Renal cortical epithelial cell (primary cell): Measurements from ENCODE around the gene XYLT1. TPM values are rescaled to one million over a fixed set of nuclear protein-coding genes. Genes with fewer than 3 reads are reported as not detected.

ENCODE experiments used
- DNase-seq: peaks from one replicate; pipeline ENCODE4 v3.0.0-alpha.2; 2011; ENCODE audit warnings: low read depth
- total RNA-seq: library from RNA; depleted of rRNA; stranded (reverse); fragments of >200 nt; gene quantifications from 2 replicates; pipeline ENCODE4 v1.2.3, GENCODE V29; 2014

The XYLT1 gene
- total RNA-seq, 1 donor from 2014 or later: 0.15 TPM

GRCh38 chr16:17358846-17359245 lies 111.9 kb downstream of the XYLT1 start:
- DNase-seq: no peak

GRCh38 chr16:17358355-17358754 lies 112.4 kb downstream of the XYLT1 start:
- no peak for DNase-seq

DNA sequence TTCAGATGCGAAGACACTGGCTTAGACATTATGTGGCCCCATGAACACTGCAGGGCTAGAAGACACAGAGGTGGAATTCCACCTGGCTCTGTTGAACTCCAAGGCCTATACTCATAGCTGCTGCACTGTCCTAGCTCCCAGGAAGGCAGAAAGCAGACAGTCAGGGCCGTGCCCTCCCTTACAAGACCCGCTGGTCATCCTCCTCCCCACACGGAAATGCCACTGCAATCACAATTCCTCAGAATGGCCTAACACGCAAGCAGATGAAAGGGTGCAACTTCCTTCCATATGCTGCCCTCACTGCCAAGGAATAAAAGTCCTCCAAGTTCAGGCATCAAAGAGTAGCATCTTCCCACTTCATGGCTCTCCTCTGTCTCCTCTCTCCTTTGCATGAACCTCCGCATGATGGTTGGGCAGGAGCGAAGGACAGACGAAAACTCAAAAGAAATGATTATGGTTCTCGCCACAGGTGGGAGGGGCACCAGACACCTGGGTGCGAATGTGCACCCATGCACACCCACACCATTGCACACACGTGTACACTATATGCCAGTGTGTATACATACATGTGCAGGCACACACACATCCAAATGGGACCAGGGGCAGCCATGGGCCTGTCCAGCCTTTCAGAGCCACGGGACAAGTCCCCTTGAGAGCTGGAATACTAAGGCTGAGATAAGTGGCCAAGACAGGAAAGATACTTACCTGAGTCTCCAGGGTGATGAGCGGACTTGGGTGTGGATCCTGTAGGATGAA lies 113.3 kb downstream of the XYLT1 start:
- no peak for DNase-seq

DNA sequence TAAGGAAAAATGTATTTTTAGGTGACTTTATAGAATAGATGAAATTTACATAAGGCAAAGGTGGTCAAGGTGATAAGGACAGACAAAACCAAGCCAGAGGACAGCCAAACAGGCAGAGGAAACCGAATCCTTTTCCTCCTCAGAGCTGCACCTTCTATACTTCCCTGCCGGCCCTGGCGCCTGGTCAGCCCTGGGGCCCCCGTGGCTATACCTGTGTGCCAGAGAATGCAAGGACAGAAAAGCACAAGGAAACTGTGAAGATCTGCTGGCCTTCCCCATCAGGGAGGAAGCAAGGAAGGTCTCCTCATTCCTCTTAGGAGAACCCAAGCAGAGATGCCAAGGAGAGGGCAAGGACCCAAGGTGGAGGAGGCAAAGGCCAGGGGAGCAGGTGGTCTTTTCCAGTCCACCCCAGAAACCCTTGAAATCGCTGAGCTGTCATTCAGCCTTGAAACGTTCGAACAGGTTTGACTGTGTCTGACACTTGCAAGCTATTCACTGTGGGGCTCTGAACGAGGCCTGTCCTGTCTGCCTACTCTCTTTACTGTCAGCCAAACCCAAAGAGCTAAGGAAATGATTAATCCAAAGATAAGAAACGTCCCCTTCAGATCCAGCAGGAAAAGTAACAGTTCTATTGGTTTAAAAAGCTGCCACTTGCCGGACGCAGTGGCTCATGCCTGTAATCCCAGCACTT lies 114.4 kb downstream of the XYLT1 start:
- DNase-seq: no peak

DNA sequence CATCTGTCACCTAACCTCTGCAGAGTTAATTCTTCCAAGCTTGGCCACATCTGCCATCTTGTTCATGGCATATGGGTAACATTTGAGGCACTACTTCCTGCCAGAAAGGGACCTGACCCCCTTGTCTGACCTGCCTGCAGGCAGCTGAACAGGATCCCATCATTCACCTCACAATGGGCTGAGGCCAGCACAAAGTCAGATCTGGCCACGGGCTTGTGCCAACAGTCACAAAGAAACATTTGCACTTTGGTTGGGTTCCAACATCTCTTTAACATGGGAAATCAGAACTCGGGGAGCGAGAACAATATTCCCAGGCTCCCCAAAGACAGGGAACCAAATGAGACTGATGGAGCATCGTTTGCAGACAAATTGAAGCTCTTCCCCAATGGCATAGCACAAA lies 116.1 kb downstream of the XYLT1 start:
- no peak for DNase-seq

- no peak for DNase-seq
Measured at GRCh38 chr16:17354141-17354601, 116.6 kb downstream of the XYLT1 start.

DNA sequence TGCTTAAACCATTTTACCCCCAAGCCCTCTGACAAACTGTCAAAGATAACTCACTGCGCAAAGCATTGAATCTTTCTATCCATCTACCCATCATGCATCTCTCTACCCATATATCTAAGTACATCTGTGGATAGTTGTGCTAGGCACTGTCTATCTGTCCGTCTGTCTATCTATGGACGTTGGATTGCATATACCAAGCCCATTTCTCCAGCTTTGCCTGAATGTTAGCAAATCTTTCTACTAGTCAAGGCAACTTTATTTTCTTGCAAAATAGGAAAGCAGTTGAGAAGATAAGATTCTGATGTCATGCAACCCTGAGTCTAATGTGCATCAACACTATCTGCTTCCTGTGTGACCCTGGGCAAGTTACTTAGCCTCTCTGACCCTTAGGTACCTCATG lies 117.2 kb downstream of the XYLT1 start:
- DNase-seq: no peak

- no peak for DNase-seq
Measured at GRCh38 chr16:17351441-17352035, 119.2 kb downstream of the XYLT1 start.

DNA sequence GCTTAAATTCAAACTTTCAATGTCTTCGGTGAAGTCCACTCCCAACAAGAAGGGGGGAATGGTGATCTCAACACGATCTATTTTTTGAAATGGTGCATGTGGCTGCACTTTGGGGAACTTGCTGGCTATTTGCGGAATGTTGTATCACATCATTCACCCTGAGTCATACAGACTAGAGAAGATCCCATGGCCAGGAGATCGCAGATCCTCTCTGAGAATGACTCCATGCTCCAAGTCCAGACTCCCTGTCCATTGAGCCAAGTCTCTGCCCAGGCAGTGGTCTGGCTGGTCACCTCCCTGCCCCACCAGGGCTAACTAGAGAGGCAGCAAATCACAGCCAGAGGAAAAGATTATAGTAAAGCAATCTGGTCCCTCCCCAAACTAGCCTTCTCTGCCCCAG lies 120.6 kb downstream of the XYLT1 start:
- DNase-seq: no peak

DNA sequence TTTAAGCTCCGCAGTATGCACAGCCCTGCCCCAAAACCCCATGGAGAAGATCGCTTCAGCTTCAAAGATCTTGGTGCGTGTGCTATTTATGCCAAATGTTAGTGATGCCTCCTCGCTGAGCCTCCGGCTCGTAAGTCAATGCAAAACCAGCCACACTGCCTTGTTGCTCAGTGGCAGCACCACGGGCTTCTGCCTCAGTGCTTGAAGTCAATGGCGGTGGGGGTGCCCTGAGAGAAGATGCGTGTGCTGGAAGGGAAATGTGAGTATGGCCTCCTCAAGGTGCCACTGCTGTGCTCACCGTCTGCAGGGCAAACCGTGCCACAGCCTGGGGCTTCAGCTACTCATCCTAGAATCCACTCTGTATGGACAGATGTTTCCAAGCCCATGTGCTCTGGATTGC lies 121.9 kb downstream of the XYLT1 start:
- no peak for DNase-seq

DNA sequence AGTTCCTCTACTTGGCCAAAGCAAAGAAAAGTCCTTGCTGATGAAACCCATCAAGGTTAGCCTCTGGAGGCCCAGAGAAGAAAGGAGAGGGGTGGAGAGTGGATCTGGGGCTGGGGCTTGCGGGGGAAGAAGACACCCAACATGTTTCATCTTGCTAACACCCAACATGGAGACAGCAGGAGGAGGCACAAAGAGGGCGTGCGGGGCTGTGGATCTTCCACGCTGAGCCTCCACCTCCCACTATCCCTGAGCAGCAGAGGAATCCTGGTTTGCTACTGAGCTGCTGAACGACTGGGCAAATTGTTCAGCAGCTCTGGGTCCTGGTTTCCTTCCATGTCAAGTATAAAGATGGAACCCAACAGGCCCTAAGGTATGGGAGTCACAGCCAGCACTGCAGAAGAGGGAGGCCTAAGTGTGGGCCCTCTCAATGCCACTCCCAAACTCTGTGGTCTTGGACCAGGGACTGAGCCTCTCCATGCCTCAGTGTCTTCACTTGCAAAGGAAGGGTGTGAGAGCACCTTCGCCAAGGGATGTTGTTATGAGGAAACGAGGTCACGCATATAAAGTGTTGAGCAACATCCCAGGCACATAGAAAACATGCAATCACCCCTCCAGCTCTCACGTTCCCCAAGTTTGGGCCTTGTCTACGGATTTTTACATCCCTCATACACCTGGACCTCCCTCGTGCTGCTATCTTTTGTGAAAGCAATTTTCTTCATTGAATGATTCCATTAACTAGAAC lies 122.5 kb downstream of the XYLT1 start:
- no peak for DNase-seq

DNA sequence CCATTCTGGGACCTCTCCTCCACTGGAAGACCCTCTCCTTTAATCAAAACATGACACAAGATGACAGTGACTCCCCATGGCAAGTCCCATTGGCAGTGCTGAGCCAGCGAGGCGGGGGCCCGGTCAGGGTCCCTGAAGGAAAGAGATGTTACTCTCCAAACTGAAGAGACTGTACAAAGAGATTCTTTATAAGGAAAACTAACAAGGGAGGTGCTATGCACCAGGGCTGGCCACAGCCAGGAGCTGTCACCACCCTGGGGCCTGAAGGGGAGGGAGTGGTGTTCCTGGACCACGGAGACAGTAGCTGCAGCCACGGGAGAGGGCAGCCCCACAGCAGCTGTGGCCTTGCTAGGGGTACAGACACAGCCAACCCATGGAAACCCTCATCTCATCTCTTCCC lies 123.1 kb downstream of the XYLT1 start:
- no peak for DNase-seq

GRCh38 chr16:17346621-17347569 lies 123.9 kb downstream of the XYLT1 start:
- no peak for DNase-seq

DNA sequence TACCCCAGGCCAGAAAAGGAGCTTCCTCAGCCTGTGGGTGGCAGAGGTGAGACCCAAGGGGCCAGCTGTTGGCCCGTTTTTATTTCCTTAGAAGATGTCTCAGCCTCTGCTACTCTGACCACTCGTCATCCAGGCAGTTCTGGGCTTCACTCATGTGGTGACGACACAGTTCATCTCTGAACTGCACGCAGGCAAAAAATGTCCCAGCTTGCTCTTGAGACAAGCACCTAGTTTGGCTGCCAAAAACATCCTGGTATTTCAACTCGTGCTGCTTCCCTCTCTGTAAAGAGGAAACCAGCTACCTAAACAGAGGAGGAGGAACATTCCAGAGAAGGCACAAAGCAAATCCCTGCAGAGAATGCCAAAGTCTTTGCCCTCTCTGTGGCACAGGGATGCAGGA lies 125.7 kb downstream of the XYLT1 start:
- no peak for DNase-seq

- DNase-seq: no peak
Measured at GRCh38 chr16:17343728-17344127, 127.0 kb downstream of the XYLT1 start.

DNA sequence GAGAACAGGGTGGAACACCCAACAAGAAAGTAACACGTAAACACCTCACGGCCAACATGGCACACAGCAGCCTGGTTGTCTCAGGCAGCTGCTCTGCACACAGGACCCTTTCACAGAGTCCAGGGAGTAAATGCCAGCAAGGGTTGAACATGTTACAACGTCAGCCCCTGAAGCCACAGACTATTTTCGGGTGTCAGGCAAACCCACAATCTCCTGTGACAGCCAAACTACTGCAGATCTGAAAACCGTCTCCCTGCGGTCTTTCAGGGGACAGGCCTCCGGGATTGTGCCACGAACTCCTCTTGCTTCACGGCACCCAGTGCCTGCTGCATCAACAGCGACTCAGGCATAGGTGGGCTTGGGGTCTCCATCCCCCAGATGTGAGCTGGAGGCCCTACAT lies 127.7 kb downstream of the XYLT1 start:
- DNase-seq: no peak

DNA sequence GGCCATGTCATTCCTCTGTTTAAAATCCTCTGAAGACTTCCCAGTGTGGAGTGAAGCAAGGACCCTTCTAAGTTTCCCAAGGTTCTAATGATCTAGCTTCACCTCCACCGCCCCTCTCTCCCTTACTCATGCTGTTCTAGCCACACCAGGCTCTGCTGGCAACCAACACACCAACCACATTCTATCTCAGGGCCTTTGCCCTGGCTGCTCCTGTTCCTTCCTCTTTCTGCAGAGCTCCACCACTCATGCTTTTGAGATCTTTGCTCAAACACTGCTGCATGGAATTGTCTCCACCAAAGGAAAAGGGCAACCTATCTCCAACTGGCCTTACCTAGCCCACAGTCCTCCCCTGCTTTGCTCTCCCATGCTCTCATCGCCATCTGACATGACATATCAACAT lies 128.7 kb downstream of the XYLT1 start:
- no peak for DNase-seq

DNA sequence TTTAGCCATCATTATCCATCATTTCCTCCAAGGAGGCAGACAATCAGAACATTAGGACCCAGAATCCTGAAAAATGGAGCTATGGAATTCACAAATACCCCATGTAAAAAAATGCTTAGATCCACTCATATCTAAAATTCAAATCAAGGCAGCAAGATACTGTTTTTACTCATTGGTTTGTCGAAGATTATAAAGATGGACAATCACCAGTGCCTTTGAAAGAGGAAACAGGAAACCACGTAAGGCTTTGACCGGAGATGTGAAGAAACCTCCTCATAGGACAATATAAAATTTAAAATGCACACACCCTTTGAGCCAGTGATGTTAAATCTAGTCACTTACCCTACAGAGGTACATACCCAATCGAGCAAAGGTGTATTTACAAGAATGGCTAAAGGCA lies 130.0 kb downstream of the XYLT1 start:
- no peak for DNase-seq

DNA sequence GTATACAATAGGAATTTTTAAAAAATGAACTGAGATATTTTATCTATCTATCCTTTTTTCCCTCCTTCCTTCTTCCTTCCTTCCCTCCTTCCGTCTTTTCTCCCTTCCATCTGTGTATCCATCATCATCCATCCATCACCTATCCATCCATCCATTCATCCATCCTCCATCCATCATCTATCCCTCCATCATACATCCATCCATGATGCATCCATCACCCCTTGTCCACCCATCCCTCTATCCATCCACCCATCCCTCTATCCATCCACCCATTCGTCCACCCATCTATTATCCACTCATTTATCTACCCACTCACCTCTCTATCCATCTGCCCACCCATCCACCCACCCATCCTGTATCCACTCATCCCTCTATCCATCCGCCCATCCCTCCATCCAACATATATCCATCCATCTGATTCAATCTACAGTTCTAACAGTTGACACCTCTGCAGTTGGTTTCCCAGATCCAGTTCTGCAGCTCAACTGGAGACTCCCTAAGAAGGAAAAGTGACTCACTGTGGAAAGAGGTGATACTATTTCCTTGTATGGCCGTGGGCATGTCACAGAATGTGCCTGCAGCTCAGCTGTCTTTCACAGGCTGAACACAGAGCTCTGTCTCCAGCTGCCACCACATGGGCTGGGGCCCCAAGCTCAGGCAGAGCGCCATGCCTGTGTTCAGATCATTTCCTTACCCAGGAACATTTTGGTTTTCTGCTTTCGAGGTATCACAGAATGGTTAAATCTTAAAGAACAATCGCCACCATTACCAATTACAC lies 130.8 kb downstream of the XYLT1 start:
- DNase-seq: no peak

DNA sequence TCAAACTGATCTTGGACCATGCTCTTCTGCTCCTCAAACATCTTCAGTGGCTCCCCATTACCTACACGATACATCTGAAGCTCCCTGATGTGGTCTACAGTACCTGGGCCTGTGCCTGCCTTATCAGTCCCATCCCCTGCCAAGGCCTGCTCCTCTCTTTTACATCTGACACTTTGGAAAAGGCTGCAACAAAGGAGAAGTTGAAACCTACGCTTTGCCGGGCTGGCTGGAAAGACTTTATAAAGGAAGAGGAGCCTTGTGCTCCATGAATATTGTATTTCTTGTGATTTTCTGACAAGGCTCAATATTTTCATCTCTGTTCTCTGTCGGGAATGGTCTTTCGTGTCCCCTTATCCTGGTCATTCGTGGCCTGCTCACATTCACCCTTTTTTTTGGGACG lies 132.5 kb downstream of the XYLT1 start:
- DNase-seq: no peak

DNA sequence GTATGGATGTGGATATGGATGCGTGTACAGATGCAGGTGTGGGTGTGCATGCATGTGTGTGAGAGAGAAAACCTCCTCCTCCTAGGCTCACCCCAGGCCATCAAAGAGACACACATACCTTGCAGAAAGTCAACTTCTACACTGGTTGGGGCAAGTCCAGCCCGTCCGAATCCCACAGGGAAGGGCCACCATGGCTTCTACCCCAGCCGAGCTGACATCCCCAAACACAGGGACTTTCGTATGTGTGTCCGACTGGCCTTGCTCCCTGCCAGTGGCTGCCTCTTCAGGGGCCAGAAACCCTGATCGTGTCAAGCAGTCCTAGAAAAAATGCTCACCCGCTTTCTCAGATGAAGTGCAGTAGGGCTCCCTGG lies 134.2 kb downstream of the XYLT1 start:
- no peak for DNase-seq
